Stimulated activated CD8-positive, alpha-beta memory T cell treated with anti-CD3 and anti-CD28 coated beads, Interleukin-15, amount 100 ng/mL, for 1 hour (primary cell): ENCODE results near the gene PSME2.

ENCODE experiments used
- DNase-seq: peaks from one replicate; pipeline ENCODE4 v3.0.0-alpha.2; 2020; ENCODE audit warnings: low read depth

PSME2 gene

DNA sequence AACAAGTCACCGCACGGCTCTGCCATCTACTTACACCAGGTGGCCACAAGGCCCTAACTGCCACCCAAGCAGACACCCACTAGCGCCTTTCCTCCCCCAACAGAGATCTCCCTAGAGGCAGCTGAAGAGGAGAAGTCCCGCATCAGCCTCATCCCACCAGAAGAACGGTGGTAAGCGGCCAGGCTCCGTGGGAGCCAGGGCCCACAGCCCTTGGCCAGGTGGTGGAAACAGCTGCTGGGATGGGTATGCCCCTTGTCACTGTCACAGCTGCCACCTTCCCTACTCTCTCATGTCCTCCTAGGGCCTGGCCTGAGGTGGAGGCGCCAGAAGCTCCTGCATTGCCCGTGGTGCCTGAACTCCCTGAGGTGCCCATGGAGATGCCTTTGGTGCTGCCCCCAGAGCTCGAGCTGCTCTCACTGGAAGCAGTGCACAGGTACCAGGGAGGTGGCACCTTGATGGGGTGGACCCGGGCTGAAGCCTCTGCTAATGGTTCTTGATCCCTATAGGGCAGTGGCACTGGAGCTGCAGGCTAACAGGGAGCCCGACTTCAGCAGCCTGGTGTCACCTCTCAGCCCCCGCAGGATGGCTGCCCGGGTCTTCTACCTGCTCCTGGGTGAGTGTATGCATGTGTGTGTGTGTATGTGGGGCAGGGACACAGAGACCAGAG is 33.0 kb upstream of the PSME2 start:
- no peak for DNase-seq

DNA sequence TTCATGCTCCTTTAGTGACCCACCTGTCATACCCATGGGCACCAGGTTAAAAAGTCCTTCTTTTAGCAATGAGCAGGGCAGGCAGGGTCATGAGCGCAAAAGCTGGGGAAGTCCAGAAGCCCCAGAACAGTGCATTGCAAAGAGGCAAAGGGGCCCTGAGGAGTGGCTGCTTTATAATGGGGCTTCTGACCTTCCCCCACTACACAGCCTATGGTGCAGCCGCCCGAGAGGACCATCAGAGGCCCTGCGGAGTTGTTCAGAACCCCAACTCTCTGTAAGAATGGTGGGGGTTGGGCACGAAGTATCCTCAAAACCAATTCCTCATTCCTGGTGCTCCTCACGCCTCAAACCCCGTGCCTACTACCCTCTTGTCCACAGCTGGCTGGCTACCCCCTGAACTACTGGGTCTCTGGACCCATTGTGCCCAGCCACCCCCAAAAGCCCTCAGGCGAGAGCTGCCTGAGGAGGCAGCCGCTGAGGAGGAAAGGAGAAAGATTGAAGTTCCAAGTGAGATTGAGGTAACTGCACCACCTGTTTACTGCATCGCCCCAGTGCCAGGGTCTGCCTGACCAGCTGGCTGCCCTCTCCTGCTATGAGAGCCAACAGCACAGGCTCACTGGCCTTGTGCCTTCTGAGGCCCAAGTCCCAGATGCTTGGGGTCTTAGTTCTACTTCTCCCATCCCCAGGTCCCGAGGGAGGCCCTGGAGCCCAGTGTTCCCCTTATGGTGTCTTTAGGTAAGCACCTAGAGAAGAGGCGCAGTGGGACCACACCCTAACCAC is 32.2 kb upstream of the PSME2 start:
- no peak for DNase-seq

DNA sequence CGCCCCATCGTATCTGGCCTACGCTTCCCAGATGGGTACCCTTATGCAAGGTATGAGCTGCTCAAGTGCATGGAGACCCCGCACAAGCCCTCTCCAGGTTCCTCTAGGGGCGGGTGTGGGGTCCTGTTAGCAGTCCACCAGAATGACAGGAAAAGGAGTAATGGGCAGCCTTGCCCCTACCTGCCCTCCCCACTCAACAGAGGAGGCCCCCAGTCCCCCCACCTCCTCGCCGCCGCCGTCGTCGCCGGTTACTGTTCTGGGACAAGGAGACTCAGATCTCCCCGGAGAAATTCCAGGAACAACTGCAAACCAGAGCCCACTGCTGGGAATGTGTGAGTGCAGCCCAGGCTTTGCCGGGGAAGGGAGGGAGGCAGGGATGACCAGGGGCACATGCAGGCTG is 31.5 kb upstream of the PSME2 start:
- DNase-seq = no peak

GRCh38 chr14:24177041-24177825 is 30.8 kb upstream of the PSME2 start:
- no peak for DNase-seq

DNA sequence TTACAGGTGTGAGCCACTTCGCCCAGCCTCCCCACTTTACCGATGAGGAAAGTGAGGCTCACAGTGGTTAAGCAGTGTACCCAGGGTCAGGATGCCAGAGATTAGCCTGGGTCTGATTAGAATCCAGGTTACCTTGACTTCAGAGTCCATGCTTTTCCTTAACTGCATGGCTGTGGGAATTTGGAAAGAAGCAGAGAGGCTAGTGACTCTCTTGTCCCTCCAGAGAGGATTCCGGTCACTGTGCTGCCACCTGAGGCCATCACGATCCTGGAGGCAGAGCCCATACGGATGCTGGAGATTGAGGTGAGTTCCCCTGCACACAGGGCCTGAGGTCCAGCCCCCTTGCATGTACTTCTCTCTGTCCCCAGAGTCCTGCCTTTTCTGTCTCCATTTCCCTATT is 30.2 kb upstream of the PSME2 start:
- no peak for DNase-seq

DNA sequence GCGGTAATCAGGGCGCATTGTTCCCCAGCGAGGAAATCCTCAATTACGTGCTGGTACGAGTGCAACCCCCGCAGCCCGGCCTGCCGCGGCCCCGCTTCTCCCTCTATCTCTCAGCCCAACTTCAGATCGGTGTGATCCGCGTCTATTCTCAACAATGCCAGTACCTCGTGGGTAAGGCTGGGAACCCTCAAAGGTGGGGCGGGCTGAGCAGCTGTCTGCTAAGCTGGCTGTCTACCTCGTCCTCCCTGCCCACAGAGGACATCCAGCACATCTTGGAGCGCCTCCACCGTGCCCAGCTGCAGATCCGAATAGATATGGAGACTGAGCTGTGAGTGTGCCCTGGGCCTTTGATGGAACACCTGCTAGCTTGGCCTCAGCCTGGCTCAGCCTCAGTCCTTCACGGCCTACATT is 26.5 kb upstream of the PSME2 start:
- no peak for DNase-seq

- no peak for DNase-seq
These were observed 26.0 kb upstream of the PSME2 start for GRCh38 chr14:24172261-24172860.

- DNase-seq = peak; percentile 53
These were observed 25.2 kb upstream of the PSME2 start, which contains the start of gene REC8 for GRCh38 chr14:24171422-24172260. Gene REC8 (plus strand): TSS chr14:24172080. CDS start chr14:24172553, 473 bp downstream.

- no peak for DNase-seq
These were observed 21.2 kb upstream of the PSME2 start for GRCh38 chr14:24167469-24168114.

- no peak for DNase-seq
These were observed 19.4 kb upstream of the PSME2 start for GRCh38 chr14:24165785-24166184.

GRCh38 chr14:24164518-24164991 is 18.1 kb upstream of the PSME2 start:
- no peak for DNase-seq

- DNase-seq = no peak
These were observed 15.7 kb upstream of the PSME2 start for GRCh38 chr14:24162093-24162492.

GRCh38 chr14:24160850-24161804 is 14.7 kb upstream of the PSME2 start, which contains the start of gene IRF9:
Gene IRF9 (plus strand): TSS chr14:24161265. CDS start chr14:24162145, 880 bp downstream.
- DNase-seq = peak; percentile 97

GRCh38 chr14:24160499-24160849 is 14.1 kb upstream of the PSME2 start:
- DNase-seq = no peak

- DNase-seq = no peak
These were observed 13.5 kb upstream of the PSME2 start for GRCh38 chr14:24159777-24160498.

DNA sequence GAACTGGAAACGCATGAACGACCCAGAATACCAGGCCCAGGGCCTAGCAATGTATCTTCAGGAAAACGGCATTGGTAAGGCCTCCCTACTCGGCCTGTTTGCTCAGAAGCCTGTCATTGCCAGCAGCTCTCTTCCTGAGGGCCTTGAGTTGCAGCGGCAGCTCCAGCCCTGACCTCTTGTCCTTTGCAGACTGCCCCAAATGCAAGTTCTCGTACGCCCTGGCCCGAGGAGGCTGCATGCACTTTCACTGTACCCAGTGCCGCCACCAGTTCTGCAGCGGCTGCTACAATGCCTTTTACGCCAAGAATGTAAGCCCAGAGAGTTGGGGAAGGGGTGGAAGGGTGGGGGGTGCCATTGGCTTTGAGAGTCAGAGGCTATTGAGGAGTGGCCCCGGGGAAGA is 10.9 kb upstream of the PSME2 start:
- no peak for DNase-seq

- DNase-seq = no peak
These were observed 10.4 kb upstream of the PSME2 start for GRCh38 chr14:24156840-24157239.

- DNase-seq = no peak
These were observed 8.7 kb upstream of the PSME2 start for GRCh38 chr14:24155100-24155499.
